RWPE2 (cell line): ENCODE results near the gene ARPC2.

Experiments used
- ATAC-seq: fragments of 200-7000 bp; cut with Tn5 transposase; 3 replicates; pipeline ENCODE4 v1.9.1; 2021; ENCODE audit warnings: low read depth
- DNase-seq: peaks from one replicate; pipeline ENCODE4 v3.0.0-alpha.2; 2020; ENCODE audit warnings: low spot score
- H3K27ac ChIP-seq: fragments of 450-650 bp; 2 replicates; pipeline ENCODE4 v1.5.1; 2017; ENCODE audit warnings: mild to moderate bottlenecking; ENCODE audit not compliant: poor library complexity, severe bottlenecking
- H3K27me3 ChIP-seq: fragments of 250-450 bp; sonication (Bioruptor Pico); 2 replicates; pipeline ENCODE4 v1.5.1; 2021; ENCODE audit warnings: mild to moderate bottlenecking, moderate library complexity; ENCODE audit not compliant: insufficient read depth, poor library complexity, severe bottlenecking
- H3K36me3 ChIP-seq: fragments of 250-450 bp; sonication (Bioruptor Pico); 2 replicates; pipeline ENCODE4 v1.5.1; 2020; ENCODE audit warnings: low read depth, mild to moderate bottlenecking, moderate library complexity
- H3K4me1 ChIP-seq: fragments of 250-450 bp; sonication (Bioruptor Pico); 2 replicates; pipeline ENCODE4 v1.5.1; 2021; ENCODE audit warnings: mild to moderate bottlenecking, moderate library complexity; ENCODE audit not compliant: insufficient read depth, poor library complexity, severe bottlenecking
- H3K4me3 ChIP-seq: fragments of 250-450 bp; sonication (Bioruptor Pico); 2 replicates; pipeline ENCODE4 v1.5.1; 2021; ENCODE audit warnings: mild to moderate bottlenecking, moderate library complexity; ENCODE audit not compliant: severe bottlenecking
- H3K9me3 ChIP-seq: fragments of 250-450 bp; sonication (Bioruptor Pico); 2 replicates; pipeline ENCODE4 v1.5.1; 2021; ENCODE audit warnings: mild to moderate bottlenecking, moderate library complexity; ENCODE audit not compliant: severe bottlenecking
- CTCF ChIP-seq: fragments of 450-650 bp; IDR thresholded peaks from one replicate; pipeline ENCODE4 v1.5.1; 2017; ENCODE audit warnings: mild to moderate bottlenecking, moderate library complexity; ENCODE audit not compliant: poor library complexity, severe bottlenecking

Gene ARPC2

DNA sequence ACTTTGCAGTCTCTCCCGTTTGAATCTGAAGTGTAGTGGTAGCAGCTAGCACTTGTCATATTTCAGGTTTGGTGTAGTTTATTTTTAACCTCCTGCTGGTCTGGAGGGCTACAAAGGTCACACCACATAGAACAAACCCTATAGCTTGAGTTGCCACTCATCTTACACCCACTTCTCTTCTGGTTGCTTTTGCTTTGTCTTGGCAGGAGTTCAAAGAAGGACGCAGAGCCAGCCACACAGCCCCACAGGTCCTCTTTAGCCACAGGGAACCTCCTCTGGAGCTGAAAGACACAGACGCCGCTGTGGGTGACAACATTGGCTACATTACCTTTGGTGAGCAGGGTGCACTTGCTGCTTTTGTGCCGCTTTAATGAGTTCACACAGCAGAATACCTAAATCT is 28.2 kb downstream of the ARPC2 start:
- Histone ChIP-seq H3K9me3 (no peaks in the 10 kb centered on the region), H3K36me3 (peaks cover 100% of the 10 kb centered on the region), H3K27ac (no peak overlapping the region), H3K4me3 (no peak overlapping the region), H3K4me1 (no peaks in the 10 kb centered on the region), H3K27me3 (no peaks in the 10 kb centered on the region)
- DNase-seq (no peak), ATAC-seq (no peak)
- TF ChIP-seq CTCF = no peak

GRCh38 chr2:218249691-218250090 is 32.7 kb downstream of the ARPC2 start:
- H3K36me3 ChIP-seq = peaks cover 100% of the 10 kb centered on the region
- no peak overlapping the region for H3K4me3 ChIP-seq
- no peak for TF ChIP-seq CTCF
- no peaks in the 10 kb centered on the region for H3K4me1 ChIP-seq
- DNase-seq = no peak
- H3K27me3 ChIP-seq = no peaks in the 10 kb centered on the region
- H3K9me3 ChIP-seq = no peaks in the 10 kb centered on the region
- no peak overlapping the region for H3K27ac ChIP-seq
- no peak for ATAC-seq

DNA sequence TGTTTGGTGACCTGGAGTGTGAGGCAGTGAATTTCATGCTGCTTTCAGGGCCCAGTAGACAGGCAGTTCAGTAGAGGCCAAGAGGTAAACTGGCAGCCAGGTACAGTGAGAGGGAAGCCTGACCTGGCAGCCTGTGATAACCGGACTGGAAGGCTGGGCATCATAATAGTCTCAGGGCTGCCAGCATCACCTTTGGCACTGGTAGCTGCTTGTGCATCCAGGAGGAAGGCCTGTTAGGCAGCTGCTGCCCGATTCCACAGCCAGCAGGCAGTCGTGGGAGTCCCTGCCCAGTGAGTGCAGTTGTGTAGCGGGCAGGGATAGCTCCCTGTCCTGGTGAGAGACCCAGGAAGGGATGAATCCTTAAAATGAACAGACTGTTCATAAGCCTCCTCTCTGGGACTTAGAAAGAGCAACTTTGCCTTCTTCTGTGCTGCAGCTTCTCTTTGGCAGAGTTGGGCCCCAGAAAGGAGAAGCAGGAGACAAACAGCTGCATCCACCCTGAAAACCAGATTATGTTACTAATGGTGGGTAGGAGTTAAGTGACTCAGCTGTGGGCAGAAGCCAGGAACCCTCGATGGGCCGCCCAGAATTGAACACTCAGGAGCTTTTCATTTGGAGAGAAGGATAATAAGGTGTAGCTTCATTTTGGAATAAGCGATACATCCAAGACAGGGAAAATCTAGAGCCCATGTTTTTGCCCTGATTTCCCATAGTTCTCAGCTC is 35.7 kb downstream of the ARPC2 start:
- H3K4me1 ChIP-seq = no peaks in the 10 kb centered on the region
- no peak for DNase-seq
- no peaks in the 10 kb centered on the region for H3K27me3 ChIP-seq
- TF ChIP-seq CTCF = no peak
- ATAC-seq = no peak
- no peak overlapping the region for H3K4me3 ChIP-seq
- no peaks in the 10 kb centered on the region for H3K9me3 ChIP-seq
- H3K36me3 ChIP-seq = peaks cover 89% of the 10 kb centered on the region
- H3K27ac ChIP-seq = no peak overlapping the region

DNA sequence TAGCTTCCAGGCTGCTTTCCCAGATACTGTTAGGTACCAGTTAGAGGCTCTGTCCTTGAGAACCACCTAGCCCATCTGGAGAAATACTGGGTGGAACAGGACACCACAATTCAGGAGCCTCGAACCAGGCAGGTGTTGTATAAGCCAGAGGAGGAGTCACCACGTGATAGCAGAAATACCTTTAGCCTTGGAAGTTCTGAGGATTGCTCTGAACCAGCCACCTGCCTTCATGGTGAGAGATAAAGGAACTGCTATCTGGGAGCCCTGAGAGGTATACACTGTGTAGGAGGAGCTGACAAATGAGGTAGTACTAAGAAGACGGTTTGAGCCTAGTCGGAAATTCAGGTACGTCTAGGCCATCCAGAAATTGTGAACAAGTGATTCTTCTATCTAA is 36.2 kb downstream of the ARPC2 start:
- H3K27ac ChIP-seq = no peak overlapping the region
- peaks cover 83% of the 10 kb centered on the region for H3K36me3 ChIP-seq

More for the DNA sequence above, 36.2 kb downstream of the ARPC2 start:
- DNase-seq (no peak), ATAC-seq (no peak)
- no peak for TF ChIP-seq CTCF
- Histone ChIP-seq H3K4me1 (no peaks in the 10 kb centered on the region), H3K9me3 (no peaks in the 10 kb centered on the region), H3K27me3 (no peaks in the 10 kb centered on the region), H3K4me3 (no peak overlapping the region)
